Measurements from ENCODE around the gene TRIM66.
A peak's percentile ranks its signal among the peaks of the same experiment; 100 is the strongest.

DNA sequence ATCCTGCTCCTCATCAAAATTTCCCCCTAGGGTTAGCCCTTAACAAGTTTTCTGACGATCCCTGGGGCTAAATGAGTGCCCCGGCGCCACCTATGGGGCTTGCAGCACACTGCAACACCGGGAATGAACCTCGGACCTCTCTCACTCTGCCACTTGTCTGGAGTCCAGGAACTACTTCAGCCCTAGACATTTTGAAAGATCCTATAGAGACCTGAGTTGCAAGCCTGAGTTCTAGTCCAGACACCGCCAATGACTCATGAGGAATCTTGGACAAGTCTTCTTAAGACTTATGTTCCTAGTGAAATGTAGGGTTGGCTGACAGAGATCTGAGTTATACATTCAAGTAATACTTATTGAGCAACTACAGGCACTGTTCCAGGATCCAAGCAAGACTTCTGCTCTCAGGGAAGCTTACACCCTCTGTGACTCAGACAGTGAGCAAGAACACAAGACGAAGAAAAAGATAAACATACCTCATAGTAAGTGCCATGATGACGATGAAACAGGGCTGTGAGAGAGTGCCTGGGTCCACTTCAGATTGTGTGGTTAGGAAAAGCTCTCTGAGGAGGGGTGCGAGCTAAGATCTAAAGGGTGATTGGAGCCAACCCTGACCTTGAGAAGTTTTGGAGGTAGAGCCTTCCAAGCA is 78.3 kb downstream of the TRIM66 start:
- TF ChIP-seq, protein P1, sequence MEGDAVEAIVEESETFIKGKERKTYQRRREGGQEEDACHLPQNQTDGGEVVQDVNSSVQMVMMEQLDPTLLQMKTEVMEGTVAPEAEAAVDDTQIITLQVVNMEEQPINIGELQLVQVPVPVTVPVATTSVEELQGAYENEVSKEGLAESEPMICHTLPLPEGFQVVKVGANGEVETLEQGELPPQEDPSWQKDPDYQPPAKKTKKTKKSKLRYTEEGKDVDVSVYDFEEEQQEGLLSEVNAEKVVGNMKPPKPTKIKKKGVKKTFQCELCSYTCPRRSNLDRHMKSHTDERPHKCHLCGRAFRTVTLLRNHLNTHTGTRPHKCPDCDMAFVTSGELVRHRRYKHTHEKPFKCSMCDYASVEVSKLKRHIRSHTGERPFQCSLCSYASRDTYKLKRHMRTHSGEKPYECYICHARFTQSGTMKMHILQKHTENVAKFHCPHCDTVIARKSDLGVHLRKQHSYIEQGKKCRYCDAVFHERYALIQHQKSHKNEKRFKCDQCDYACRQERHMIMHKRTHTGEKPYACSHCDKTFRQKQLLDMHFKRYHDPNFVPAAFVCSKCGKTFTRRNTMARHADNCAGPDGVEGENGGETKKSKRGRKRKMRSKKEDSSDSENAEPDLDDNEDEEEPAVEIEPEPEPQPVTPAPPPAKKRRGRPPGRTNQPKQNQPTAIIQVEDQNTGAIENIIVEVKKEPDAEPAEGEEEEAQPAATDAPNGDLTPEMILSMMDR (IDR thresholded peaks at IDR 0.05; ENCODE audit: control extremely low read depth in 1 of 3, insufficient read depth in 1 of 3, low read depth in 1 of 3, low read length in 3 of 3): peak; percentile 81 to 93 (median 86)
- no peak for TF ChIP-seq JUN (IDR thresholded peaks at IDR 0.05; ENCODE audit: low read depth, low read length)
